Pulmonary artery endothelial cell (primary cell): ENCODE data around the gene HHIPL2. TPM values are rescaled to one million over a fixed set of nuclear protein-coding genes. Genes with fewer than 3 reads are reported as not detected.

Experiments
- DNase-seq: peaks from one replicate; pipeline ENCODE4 v3.0.0-alpha.2; 2011; ENCODE audit warnings: low read depth, low spot score
- total RNA-seq: library from RNA; depleted of rRNA; stranded (reverse); fragments of >200 nt; gene quantifications from 2 replicates; pipeline ENCODE4 v1.2.3, GENCODE V29; 2014

Gene HHIPL2
- total RNA-seq, result not detected in 2 replicates

GRCh38 chr1:222547944-222548671, at the start of gene HHIPL2:
TSS of gene HHIPL2 (minus strand) at chr1:222548104. CDS start at chr1:222548044, 60 bp downstream.
- no peak for DNase-seq

- DNase-seq, result no peak
These were observed 48.8 kb upstream of the HHIPL2 start for GRCh38 chr1:222596696-222597095.

DNA sequence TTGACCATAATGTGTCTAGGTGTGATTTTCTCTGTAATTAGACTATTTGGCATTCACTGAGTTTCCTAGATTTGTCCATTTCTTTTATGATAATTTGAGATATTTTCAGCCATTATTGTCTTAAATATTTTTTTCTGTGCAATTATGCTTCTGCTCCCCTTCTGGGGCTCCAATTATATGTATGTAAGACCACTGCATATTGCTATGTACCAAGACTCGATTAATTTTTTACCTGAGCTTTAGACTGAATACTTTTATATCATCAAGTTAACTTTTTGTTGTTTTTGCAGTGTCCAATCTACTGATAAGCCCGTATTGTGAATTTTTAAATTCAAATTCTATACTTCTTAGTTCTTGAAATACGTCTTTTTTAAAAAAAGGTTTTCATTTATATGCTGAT, 46.9 kb upstream of the HHIPL2 start:
- DNase-seq, result no peak

DNA sequence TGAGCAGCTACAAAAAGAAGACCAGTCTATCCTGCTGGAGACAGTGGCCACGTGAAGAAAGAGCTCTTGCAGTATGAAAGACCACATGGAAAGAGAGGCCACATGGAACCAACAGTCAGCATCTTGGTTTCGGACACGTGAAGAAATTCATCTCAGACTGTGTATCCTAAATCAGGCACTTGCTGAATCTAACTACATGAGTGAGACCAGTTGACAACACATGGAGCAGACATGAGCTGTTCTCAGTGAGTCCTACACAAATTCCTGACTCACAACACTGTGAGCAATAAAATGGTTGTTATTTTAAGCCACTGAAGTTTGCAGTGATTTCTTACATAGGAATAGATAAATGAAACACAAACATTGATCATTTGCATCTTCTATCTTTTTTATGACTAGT, 44.3 kb upstream of the HHIPL2 start:
- DNase-seq, result no peak

- peak; percentile 17 for DNase-seq
These were observed 41.8 kb upstream of the HHIPL2 start, which contains the start of gene TAF1A for GRCh38 chr1:222589462-222590302. TSS of gene TAF1A (minus strand) at chr1:222589933.

DNA sequence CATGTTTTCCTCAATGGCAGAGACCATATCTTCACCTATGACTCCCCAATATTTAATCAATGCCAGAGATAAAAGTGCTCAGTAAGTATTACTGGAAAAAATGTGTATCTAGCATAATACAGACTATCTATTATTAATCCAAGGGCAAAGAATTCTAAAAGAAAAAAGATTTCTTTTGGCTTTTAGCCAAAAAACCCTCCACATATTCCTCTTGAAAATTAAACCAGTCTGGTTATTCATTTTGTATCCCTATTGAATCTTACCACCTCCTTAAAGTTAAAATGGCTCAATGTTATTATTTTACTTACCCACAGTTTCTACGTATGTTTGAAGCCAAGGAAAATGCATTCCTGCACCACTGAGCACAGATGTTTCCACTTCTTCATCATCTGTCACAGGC, 40.2 kb upstream of the HHIPL2 start:
- no peak for DNase-seq

DNA sequence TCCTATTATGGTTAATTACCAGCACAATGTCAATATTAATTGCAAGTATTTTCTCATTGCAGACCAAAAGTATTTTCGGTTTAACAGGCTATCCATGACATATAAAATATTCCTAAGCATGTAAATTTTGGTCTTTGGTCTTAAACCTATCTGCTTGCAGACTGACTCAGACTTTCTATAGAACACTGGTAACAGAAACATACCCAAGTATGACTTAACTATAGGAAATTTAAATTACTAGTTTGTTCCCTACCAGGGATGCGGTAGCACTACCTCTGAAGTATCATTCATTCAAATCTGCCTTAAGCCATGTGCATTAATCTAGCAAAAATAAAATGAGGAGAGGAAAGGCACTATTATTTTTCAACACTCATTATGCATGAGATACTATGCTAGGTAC, 38.9 kb upstream of the HHIPL2 start:
- DNase-seq, result no peak

GRCh38 chr1:222583079-222583478, 35.2 kb upstream of the HHIPL2 start:
- no peak for DNase-seq

DNA sequence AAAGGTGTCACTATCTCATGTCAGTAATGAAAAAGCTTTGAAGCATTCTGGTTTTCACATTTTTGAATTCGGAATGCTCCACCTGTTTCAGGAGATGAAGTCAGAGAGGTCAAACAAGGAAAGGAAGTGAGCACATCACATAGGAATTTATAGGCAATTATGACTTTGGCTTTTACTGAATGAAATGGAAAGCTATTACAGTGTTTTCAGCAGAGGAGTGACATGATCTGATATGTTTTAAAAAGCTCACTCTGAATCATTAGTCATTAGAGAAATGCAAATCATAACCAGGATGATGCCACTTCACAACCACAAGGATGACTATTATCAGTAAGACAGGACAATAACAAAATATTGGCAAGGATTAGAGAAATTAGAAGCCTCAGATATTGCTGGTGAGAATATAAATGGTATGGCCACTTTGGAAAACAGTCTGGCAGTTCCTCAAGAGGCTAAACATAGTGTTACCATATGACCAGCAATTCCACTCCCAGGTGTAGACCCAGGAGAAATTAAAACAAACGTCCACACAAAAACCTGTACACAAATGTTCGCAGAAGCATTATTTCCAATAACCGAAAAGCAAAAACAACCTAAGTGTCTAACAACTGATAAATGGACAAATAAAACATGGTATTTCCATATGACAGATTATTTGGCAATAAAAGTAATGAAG, 34.3 kb upstream of the HHIPL2 start:
- peak; percentile 24 for DNase-seq

GRCh38 chr1:222579316-222579715, 31.4 kb upstream of the HHIPL2 start:
- no peak for DNase-seq

GRCh38 chr1:222570837-222571236, 22.9 kb upstream of the HHIPL2 start:
- DNase-seq, result no peak

- no peak for DNase-seq
These were observed 13.8 kb upstream of the HHIPL2 start for GRCh38 chr1:222561656-222562055.

DNA sequence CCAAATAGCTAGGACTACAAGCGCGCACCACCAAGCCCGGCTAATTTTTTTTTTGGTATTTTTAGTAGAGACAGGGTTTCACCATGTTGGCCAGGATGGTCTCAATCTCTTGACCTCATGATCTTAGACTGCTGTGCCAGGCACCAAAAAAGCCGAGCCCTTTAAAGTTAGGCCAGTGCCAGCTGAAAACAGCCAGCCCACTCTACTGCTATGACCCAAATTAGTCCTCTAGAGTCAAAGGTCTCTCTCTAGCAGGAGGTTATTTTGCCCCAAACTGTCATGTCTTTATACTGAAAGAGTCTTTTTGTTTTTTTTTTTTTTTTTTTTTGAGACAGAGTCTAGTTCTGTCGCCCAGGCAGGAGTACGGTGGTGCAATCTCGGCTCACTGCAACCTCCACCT, 9.7 kb upstream of the HHIPL2 start:
- DNase-seq, result no peak

- DNase-seq, result no peak
These were observed 9.2 kb upstream of the HHIPL2 start for GRCh38 chr1:222557148-222557547.

- DNase-seq, result no peak
These were observed 8.2 kb upstream of the HHIPL2 start for GRCh38 chr1:222555992-222556615.

DNA sequence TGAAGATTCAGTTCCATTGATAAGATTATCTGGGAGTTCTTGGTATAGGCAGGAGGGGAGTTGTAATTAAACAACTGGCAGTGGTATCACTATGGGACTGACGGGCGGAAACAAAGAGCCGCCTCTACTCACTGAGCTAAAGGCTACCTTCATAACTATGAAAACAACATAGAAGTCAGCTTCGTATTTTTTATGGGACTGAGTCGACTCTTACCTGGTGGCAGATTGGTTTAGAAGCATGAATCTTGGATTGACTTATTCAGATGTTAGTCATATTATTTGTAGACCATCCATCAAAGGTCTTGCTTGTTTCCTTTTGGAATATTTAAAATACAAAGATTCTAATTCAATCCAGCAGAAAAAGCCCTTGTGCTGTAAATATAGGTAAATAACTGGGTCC, 6.3 kb upstream of the HHIPL2 start:
- no peak for DNase-seq

DNA sequence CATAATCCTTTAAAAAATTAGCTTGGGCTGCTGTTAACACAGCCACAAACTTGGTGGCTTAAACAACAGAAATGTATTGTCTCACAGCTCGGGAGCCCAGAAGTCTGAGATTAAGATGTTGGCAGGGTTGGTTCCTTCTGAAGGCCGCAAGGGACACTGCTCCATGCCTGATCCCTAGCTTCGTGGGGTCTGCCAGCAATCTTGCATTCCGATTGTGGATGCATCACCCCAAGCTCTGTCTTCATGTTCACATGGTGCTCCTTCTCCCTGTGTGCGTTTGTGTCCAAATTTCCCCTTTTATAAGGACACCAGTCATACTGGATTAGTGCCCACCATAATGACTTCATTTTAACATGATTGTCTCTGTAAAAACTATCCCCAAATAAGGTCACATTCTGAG, 5.0 kb upstream of the HHIPL2 start:
- no peak for DNase-seq

GRCh38 chr1:222547260-222547614, 667 bp downstream of the HHIPL2 start:
- DNase-seq, result no peak

DNA sequence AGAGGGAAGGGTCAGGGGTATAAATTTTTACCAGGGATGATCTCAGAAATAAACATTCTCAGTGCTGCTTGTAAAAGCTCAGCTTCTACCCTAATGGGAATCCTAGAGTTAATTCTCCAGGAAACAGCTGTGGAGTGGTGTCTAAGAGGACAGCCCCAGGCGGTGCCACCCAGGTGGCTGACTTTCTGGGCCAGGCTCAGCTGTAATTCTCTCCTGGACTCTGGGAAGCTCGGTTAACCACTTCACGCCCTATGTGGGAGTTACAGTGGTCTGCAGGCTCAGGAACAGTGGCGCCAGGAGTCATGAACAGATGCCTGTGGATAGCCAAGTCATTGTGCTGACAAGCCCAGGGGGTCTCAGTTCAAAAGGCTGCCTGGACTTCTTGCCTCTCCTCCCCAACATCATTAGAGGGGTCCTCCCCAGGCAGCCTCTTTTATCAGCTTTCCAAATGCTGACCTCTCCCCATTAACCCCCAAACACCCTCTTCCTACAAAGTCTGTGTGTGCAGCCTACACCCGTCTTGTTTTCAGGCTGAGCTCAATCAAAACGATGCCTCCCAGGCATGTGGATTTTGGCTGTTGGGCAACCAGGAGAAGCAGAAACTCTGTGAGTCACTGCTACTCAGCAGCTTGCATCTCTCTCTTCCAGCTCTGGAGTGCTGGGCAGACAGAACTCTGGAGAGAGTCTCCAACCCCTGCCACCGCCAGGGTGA, 1.2 kb downstream of the HHIPL2 start:
- no peak for DNase-seq

DNA sequence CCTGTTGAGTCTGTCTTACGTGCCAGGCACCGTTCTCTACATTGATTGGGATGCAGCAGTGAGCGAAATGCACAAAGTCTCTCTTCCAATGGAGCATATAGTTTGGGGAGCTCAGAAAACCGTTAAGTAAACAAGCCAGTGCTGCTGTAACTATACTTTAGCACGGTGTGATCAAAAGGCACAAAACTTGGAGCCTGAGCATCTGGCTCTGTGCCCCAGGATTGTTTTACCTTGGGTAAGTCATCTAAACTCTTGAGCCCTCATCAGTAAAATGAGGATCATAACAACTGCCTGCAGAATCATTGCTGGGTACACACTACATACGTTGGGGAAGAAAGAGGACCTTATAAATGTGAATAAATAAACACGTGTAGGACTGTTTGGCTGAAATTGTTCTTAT, 1.8 kb downstream of the HHIPL2 start:
- DNase-seq, result no peak

GRCh38 chr1:222543817-222544216, 4.1 kb downstream of the HHIPL2 start:
- no peak for DNase-seq
